ENCODE measurements around the gene ADGRF4.

DNA sequence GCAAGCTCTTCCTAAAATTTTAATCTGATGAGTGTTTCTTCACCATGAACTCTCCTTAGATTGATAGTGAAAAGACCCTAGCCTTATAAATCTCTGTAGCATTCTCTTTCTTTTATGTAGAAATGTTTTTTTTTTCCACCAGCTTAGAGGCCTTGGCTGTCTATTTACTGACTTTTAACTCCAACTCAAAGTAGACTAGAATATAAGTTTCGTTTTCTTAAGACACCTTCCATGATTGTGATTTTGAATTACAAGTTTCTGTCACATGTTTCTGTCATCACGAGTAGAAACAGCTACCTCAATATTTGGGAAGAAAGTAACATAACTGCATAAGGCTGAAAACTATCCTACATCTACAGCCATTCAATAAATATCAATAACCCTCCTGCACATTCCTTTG is 17.8 kb downstream of the ADGRF4 start:
- TF ChIP-seq, protein P1, sequence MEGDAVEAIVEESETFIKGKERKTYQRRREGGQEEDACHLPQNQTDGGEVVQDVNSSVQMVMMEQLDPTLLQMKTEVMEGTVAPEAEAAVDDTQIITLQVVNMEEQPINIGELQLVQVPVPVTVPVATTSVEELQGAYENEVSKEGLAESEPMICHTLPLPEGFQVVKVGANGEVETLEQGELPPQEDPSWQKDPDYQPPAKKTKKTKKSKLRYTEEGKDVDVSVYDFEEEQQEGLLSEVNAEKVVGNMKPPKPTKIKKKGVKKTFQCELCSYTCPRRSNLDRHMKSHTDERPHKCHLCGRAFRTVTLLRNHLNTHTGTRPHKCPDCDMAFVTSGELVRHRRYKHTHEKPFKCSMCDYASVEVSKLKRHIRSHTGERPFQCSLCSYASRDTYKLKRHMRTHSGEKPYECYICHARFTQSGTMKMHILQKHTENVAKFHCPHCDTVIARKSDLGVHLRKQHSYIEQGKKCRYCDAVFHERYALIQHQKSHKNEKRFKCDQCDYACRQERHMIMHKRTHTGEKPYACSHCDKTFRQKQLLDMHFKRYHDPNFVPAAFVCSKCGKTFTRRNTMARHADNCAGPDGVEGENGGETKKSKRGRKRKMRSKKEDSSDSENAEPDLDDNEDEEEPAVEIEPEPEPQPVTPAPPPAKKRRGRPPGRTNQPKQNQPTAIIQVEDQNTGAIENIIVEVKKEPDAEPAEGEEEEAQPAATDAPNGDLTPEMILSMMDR (IDR thresholded peaks at IDR 0.05): no peak
- no peak for TF ChIP-seq ZFX (IDR thresholded peaks at IDR 0.05; ENCODE audit: borderline replicate concordance)

Data from 22Rv1 (cell line).